ENCODE measurements around the gene DNTT. TPM values are rescaled to one million over a fixed set of nuclear protein-coding genes. Genes with fewer than 3 reads are reported as not detected.

The DNTT gene
- total RNA-seq (not detected), polyA plus RNA-seq (under 1 TPM in 1 of 3 donors, not detected in 2; 0.01 TPM)
- long read RNA-seq, donor 1: 0 reads
- long read RNA-seq, donor 2: 0 reads

- Histone ChIP-seq H3K4me3 (no peak within 1 kb of the TSS), H3K27me3 (ENCODE audit: insufficient read depth in 3 of 3, low read length in 2 of 3) (peaks cover 0 to 16% (median 2%) of the 10 kb centered on the region in 3 donors), H3K4me1 (no peaks in the 10 kb centered on the region), H3K27ac (no peak within 1 kb of the TSS), H3K36me3 (ENCODE audit: insufficient read depth in 1 of 2, low read depth in 1 of 2) (no peaks in the 10 kb centered on the region), H3K9me3 (no peaks in the 10 kb centered on the region)
- 79 to 82% (median 82%) methylated on average over 8 of the region's 8 CpGs for WGBS, 3 donors
- DNase-seq (no peak), ATAC-seq (no peak)
- intact Hi-C loops (cut with DNase I): no loop called here
- TF ChIP-seq, protein P1, sequence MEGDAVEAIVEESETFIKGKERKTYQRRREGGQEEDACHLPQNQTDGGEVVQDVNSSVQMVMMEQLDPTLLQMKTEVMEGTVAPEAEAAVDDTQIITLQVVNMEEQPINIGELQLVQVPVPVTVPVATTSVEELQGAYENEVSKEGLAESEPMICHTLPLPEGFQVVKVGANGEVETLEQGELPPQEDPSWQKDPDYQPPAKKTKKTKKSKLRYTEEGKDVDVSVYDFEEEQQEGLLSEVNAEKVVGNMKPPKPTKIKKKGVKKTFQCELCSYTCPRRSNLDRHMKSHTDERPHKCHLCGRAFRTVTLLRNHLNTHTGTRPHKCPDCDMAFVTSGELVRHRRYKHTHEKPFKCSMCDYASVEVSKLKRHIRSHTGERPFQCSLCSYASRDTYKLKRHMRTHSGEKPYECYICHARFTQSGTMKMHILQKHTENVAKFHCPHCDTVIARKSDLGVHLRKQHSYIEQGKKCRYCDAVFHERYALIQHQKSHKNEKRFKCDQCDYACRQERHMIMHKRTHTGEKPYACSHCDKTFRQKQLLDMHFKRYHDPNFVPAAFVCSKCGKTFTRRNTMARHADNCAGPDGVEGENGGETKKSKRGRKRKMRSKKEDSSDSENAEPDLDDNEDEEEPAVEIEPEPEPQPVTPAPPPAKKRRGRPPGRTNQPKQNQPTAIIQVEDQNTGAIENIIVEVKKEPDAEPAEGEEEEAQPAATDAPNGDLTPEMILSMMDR (IDR thresholded peaks at IDR 0.05): no peak
These were observed at the start of gene DNTT for GRCh38 chr10:96304230-96304629. Gene DNTT, plus strand, starts transcription at chr10:96304434. Its CDS starts 64 bp downstream, at chr10:96304498.

DNA sequence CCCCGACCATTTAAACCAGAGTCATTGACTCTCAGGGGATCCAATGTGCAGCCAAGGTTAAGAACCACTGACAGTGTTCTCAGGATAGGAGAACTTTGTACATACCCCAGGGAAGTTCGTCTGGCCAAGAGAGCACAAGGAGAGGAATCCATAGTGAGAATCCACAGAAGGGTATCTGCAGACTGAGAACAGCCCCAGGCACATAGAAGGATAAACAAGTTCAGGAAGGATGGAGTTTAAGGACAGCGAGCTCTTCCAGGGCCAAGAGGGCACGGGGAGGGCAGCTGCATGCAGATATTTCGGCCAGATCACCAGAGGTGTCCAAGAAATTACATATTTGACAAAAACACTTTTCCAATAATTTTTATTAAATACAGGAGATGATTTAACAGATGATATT is 49.3 kb upstream of the DNTT start:
- 65 to 70% (median 66%) methylated on average over 5 of the region's 5 CpGs for WGBS, 3 donors
- DNase-seq: no peak
- intact Hi-C loops (cut with DNase I): no loop called here
- Histone ChIP-seq H3K27me3 (ENCODE audit: insufficient read depth in 3 of 3, low read length in 2 of 3) (no peaks in the 10 kb centered on the region), H3K4me1 (no peaks in the 10 kb centered on the region), H3K27ac (no peak overlapping the region), H3K36me3 (ENCODE audit: insufficient read depth in 1 of 2, low read depth in 1 of 2) (no peaks in the 10 kb centered on the region), H3K9me3 (no peaks in the 10 kb centered on the region), H3K4me3 (no peak overlapping the region)
- no peak for ATAC-seq
- TF ChIP-seq, protein P1 (IDR thresholded peaks at IDR 0.05): no peak

DNA sequence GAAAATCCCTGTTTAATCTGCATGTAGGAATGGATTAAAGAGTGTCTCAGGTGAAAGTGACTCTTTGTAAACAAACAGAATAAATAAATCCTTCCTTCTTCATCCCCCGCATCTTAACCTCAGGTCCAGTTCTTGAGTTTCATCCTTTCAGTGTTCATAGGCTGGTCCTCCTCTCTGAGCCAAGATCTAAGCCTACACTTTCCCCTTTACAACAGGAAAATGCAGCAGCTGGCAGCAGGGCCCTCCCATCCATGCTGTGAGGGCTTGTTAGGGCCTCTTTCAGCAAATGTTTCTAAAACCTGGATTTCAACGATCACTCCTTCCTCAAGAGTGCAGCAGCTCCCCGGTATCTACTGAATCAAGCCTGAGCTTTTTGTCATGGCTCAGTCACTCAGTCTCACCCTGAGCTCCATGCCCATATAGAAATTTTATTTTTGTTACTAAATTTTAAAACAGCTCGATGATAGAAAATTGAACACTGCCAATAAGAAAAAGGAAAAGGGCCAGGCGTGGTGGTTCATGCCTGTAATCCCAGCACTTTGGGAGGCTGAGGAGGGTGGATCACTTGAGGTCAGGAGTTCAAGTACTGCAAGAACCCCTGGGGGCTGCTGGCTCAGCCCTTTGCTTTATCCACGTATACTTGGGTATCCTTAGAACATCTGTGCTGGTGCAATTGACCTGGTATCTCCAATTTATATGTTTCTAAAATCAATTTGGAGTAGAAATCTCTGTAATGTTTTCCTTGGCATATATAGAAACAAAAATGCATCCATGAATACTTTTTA is 48.5 kb upstream of the DNTT start:
- Histone ChIP-seq H3K36me3 (ENCODE audit: insufficient read depth in 1 of 2, low read depth in 1 of 2) (no peaks in the 10 kb centered on the region), H3K27ac (no peak overlapping the region), H3K4me1 (no peaks in the 10 kb centered on the region), H3K9me3 (no peaks in the 10 kb centered on the region), H3K27me3 (ENCODE audit: insufficient read depth in 3 of 3, low read length in 2 of 3) (no peaks in the 10 kb centered on the region), H3K4me3 (no peak overlapping the region)
- DNase-seq (no peak), ATAC-seq (no peak)
- TF ChIP-seq, protein P1 (IDR thresholded peaks at IDR 0.05): no peak
- WGBS, 3 donors: 50 to 62% (median 51%) methylated on average over 6 of the region's 6 CpGs
- intact Hi-C loops (cut with DNase I): no loop called here

DNA sequence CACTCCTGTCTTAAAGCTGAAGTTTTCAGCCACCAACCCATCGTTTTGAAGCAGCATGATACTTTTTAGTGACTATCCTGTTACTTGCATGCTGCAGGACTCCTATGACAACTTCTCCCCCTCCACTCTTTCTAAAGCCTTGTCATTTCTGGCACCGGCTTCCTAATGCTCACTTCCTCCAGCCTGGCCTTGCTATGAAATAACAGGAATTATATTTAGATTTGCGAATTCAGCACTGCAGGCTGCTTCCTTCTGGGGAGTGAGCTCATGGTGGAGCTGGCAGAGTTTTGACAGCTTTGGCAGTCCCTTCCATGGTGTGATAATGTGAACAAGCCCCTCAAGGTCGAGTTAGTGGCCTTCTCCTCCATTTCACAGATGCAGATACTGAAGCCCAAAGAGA is 46.3 kb upstream of the DNTT start:
- Histone ChIP-seq H3K4me1 (no peaks in the 10 kb centered on the region), H3K36me3 (ENCODE audit: insufficient read depth in 1 of 2, low read depth in 1 of 2) (no peaks in the 10 kb centered on the region), H3K4me3 (no peak overlapping the region), H3K27me3 (ENCODE audit: insufficient read depth in 3 of 3, low read length in 2 of 3) (no peaks in the 10 kb centered on the region), H3K9me3 (no peaks in the 10 kb centered on the region), H3K27ac (no peak overlapping the region)
- 25 to 48% (median 42%) methylated on average over 4 of the region's 4 CpGs for WGBS, 3 donors
- DNase-seq (peak in 1 of 2 donors; percentile 22), ATAC-seq (peak; percentile 58 to 75 (median 62))
- TF ChIP-seq, protein P1 (IDR thresholded peaks at IDR 0.05): no peak
- intact Hi-C loops (cut with DNase I): no loop called here

All from psoas muscle (tissue), 8 donors.